ENCODE data around the gene CCDC51.

Gene CCDC51

GRCh38 chr3:48418140-48418539 lies 21.8 kb downstream of the CCDC51 start:
- no peak for DNase-seq

DNA sequence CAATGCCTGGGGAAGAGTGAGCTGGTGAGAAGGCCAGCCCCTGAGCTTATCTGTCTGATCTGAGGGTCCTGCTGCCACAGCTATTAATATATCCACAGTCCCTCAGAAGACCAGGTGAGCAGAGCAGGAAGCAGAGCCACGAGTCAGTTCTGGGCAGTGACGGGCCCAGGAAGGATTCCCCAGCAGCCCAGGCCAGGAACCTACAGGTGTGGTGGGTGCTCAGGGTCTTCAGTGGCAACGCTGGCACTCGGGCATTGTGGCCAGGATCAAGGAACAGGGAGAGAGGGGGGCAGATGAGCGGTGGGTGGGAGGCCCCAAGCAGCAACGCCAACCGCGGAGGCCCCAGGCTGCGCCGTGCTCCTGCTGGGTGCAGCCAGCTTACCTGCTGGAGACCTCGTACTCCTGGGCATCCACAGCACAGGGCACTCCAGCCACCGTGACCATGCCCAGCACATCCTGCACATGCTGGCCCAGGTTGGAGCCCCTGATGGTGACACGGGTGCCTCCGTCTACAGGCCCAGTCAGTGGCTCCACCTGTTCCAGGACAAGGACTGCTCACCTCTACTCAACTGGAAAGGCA lies 22.3 kb downstream of the CCDC51 start:
- no peak for DNase-seq

DNA sequence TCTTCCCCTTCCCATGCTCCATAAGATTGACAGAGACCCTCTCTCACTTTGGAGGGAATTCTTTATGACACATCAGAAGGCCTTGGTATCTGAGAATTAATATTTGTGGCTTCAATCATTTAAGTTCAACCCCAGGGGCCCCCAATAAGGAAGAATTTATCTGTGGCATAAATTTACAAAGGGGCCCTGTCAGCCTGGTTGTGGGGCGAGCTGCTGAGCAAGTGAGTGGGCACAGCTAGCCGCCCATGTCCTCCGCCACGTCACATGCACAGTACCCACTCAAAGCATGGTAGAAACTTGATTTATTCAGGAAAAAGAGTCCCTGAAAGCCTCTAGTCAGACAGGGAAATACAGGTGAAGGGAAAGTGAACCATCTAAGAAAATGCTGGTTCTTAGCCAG lies 23.4 kb downstream of the CCDC51 start:
- no peak for DNase-seq

GRCh38 chr3:48416091-48416505 lies 23.8 kb downstream of the CCDC51 start:
- DNase-seq = no peak

DNA sequence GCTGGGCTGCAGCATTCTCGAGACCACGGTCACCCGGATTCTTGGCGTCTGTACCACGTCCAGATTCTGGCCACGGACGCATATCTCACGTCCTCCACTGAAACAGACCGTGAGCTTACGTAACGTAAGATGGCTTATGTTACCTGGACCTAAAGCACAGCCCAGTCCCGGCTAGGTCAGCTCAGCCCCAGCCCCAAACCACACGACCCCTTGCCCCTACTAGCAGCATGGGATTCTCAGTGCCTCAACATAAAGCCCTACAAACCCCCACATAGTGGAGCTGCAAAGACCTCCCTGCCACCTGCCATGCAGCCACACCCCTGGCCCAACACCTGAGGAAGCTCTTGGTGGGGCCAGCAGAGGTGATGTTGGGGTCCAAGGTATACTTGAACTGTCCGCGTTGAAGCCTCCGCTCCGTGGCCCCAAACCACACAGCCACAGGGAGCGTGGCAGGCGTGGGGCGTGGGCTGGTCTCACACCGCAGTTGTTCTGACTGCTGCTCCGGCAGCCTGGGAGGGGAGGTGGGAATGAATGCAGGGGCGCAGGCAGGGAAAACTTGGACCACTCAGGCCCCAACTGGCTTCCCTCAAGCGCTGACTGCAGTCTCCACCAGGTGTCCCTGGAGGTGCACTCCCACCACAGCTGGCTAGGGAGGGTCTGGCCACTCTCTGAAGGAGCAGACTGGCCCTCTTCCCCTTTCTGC lies 24.5 kb downstream of the CCDC51 start:
- no peak for DNase-seq

- no peak for DNase-seq
Measured at GRCh38 chr3:48414376-48415250, 25.3 kb downstream of the CCDC51 start.

- no peak for DNase-seq
Measured at GRCh38 chr3:48413611-48414010, 26.3 kb downstream of the CCDC51 start.

- DNase-seq = no peak
Measured at GRCh38 chr3:48413086-48413485, 26.8 kb downstream of the CCDC51 start.

- no peak for DNase-seq
Measured at GRCh38 chr3:48412375-48413001, 27.4 kb downstream of the CCDC51 start.

- DNase-seq = no peak
Measured at GRCh38 chr3:48411606-48412374, 28.1 kb downstream of the CCDC51 start.

- no peak for DNase-seq
Measured at GRCh38 chr3:48411041-48411588, 28.8 kb downstream of the CCDC51 start.

- no peak for DNase-seq
Measured at GRCh38 chr3:48410205-48411040, 29.5 kb downstream of the CCDC51 start.

DNA sequence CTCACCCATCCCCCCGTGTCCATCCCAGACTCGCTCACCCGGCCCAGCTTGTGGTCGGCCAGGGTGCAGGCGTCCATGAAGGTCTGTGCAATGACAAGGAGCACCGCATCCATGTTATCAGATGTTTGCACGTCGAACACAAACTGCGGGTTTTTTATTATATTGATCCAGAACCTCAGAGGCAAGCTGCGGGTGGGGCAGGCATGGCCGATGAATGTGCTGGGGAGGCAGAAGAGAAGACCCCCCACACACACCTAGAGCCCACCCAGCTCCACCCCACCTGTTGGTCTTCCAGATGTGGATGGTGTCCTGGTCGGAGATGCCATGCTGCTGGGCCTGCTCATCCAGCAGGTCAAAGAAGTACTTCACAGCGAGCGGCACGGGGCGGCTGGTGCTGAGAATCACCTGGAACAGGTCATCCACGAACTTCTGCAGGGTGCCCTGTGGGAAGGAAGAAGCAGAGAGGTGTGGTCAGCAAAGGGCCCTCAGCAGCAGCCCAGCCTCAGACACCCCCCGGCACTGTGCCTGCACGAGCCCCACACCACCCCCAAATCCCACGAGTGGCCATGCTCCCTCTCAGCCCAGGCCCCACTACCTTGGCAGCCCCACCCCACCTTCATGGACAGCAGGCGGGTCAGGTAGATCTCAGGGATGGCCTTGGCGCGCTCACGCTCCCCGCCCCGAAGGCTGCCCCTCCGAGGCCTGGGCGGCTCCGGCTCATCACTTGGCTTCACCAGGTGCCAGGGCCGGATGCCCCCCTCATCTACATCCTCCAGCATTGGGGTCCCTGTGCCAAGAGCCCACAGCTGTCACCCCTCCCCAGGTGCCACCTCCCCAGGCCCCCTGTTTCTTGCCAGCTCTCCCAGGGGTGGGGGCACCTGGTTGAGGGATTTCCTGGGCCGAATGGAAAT lies 30.4 kb downstream of the CCDC51 start:
- no peak for DNase-seq

- no peak for DNase-seq
Measured at GRCh38 chr3:48408823-48409281, 31.1 kb downstream of the CCDC51 start.

- no peak for DNase-seq
Measured at GRCh38 chr3:48407542-48408099, 32.3 kb downstream of the CCDC51 start.

DNA sequence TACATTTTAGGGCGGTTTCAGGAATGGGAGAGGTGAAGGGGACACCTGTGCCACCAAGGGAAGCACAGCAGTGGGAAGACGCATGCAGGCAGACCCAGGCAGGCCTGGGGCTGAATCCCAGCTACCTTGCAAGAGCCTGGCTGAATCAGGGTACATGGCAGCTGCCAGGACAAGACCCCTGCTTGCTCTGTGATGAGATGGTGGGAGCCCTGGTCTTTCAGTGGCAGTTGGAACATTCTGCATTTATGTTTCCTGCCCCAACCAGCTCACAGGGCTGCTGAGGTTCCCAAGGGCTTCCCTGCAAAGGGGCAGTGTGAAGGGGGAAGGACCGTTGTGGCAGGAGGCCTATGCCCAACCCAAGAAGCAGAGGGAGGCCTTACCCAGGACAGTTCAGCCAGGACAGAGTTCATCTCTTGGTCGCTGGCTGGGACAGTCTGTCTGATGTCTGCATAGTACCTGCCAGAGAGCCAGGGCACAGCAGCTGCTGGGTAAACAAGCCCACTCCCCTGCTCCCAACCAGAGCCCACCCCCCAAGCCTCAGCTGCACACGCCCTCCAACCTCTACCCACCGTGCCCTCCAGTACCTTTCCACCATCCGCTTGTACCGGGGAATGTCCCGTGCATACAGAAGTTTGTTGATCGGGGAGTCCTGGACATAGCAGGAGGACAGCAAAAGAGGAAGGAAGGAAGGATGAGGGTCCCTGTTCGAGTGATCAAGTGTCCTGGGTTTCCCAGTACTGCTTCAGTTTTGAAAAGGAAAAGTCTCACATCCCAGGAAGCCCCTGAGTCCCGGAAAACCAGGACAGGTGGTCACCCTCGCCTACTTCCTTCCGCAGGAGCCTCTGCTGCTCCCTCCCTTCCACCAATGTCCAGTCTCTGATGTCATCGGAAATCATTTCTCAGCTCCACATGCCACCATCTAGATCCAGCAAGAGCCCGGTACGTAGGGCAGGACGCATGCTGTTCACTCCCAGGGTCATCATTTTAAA lies 33.2 kb downstream of the CCDC51 start:
- DNase-seq = no peak

GRCh38 chr3:48405971-48406370 lies 33.9 kb downstream of the CCDC51 start:
- no peak for DNase-seq

GRCh38 chr3:48405343-48405881 lies 34.5 kb downstream of the CCDC51 start:
- no peak for DNase-seq
